Esophagus squamous epithelium (tissue), 5 donors: ENCODE measurements around the gene SETD2. TPM values are rescaled to one million over a fixed set of nuclear protein-coding genes. Genes with fewer than 3 reads are reported as not detected.

Experiments used
- DNase-seq: peaks from one replicate; lab custom pipeline; 2025; lab: John Stamatoyannopoulos, UW
- H3K27ac ChIP-seq, 4 donors: fragments of 200-600 bp; sonication (generic); one replicate each; pipeline ENCODE4 v1.5.1; 2016 to 2019; ENCODE audit warnings: mild to moderate bottlenecking in 1 of 4
- H3K27me3 ChIP-seq, 4 donors: fragments of 200-600 bp; sonication (generic); 1 replicate in 3 of 4; 2 replicates in 1 of 4; pipeline versions ENCODE4 v1.5.1 to v1.6.0; 2017 to 2021; ENCODE audit warnings: antibody characterized with exemption in 1 of 4
- H3K36me3 ChIP-seq, 3 donors: fragments of 200-600 bp; sonication (generic); one replicate each; pipeline ENCODE4 v1.5.1; 2016 to 2019
- H3K4me1 ChIP-seq, 3 donors: fragments of 200-600 bp; sonication (generic); one replicate each; pipeline ENCODE4 v1.5.1; 2017 to 2019
- H3K4me3 ChIP-seq, 4 donors: fragments of 200-600 bp; sonication (generic); 1 replicate in 3 of 4; 2 replicates in 1 of 4; pipeline ENCODE4 v1.5.1; 2016 to 2019; ENCODE audit warnings: mild to moderate bottlenecking in 2 of 4, moderate library complexity in 1 of 4
- H3K9me3 ChIP-seq, 3 donors: fragments of 200-600 bp; sonication (generic); one replicate each; pipeline ENCODE4 v1.5.1; 2016 to 2019
- POLR2A ChIP-seq, 4 donors: fragments of 450-650 bp; IDR thresholded peaks; one replicate each; pipeline ENCODE4 v1.6.1; 2017; ENCODE audit warnings: antibody characterized with exemption in 4 of 4, mild to moderate bottlenecking in 4 of 4, moderate library complexity in 3 of 4
- WGBS, 2 donors: methylation state at CpG; one replicate each; pipeline ENCODE4 v1.1.5; 2018; 5-methylcytosine and 5-hydroxymethylcytosine counted together
- intact Hi-C: fragments of 100-400 bp; cut with DNase I; formaldehyde crosslinking; loops from one replicate; pipeline ENCODE4 v1.15.0; 2022
- total RNA-seq, 4 donors: library from RNA; depleted of rRNA; stranded (reverse); fragments of >200 nt; gene quantifications; one replicate each; pipeline ENCODE4 v1.1.0, GENCODE V29; 2016
- TF ChIP-seq, protein P1 (sequence below), 6 experiments: fragments of 450-650 bp in 4 of 6; fragments of 200-600 bp in 2 of 6; sonication (generic) in 2 of 6; IDR thresholded peaks; one replicate each; pipeline ENCODE4 v1.5.1; 2016 to 2019; ENCODE audit warnings: antibody characterized with exemption in 6 of 6, mild to moderate bottlenecking in 4 of 6, moderate library complexity in 4 of 6
- donor health status: DM: yes; HTN: yes; CAD: no.

Gene SETD2
- total RNA-seq, 4 donors from 2014 or later = 24.3 to 59.5 (median 30.1) TPM

- H3K27ac ChIP-seq = peak overlapping the region in 3 of 4 donors; percentile 6 to 68 (median 62)
- no peaks in the 10 kb centered on the region for H3K27me3 ChIP-seq
- H3K4me1 ChIP-seq = peaks cover 0 to 47% (median 16%) of the 10 kb centered on the region in 3 donors
- H3K9me3 ChIP-seq = no peaks in the 10 kb centered on the region
- TF ChIP-seq POLR2A (IDR thresholded peaks at IDR 0.05) = no peak
- TF ChIP-seq, protein P1, sequence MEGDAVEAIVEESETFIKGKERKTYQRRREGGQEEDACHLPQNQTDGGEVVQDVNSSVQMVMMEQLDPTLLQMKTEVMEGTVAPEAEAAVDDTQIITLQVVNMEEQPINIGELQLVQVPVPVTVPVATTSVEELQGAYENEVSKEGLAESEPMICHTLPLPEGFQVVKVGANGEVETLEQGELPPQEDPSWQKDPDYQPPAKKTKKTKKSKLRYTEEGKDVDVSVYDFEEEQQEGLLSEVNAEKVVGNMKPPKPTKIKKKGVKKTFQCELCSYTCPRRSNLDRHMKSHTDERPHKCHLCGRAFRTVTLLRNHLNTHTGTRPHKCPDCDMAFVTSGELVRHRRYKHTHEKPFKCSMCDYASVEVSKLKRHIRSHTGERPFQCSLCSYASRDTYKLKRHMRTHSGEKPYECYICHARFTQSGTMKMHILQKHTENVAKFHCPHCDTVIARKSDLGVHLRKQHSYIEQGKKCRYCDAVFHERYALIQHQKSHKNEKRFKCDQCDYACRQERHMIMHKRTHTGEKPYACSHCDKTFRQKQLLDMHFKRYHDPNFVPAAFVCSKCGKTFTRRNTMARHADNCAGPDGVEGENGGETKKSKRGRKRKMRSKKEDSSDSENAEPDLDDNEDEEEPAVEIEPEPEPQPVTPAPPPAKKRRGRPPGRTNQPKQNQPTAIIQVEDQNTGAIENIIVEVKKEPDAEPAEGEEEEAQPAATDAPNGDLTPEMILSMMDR (IDR thresholded peaks at IDR 0.05) = peak; percentile 73 to 95 (median 90)
- 81 to 93% methylated on average over 2 to 8 of the region's 27 CpGs for WGBS, 2 donors
- H3K4me3 ChIP-seq = no peak overlapping the region
- intact Hi-C loops = loop anchor here (5.0 kb wide), 1 partner anchor 76 kb away; no protein-coding TSS in a partner anchor
- H3K36me3 ChIP-seq = peaks cover 43 to 100% (median 60%) of the 10 kb centered on the region in 3 donors
- no peak for DNase-seq
Observed at GRCh38 chr3:46998121-46998851, 165.6 kb downstream of the SETD2 start.

DNA sequence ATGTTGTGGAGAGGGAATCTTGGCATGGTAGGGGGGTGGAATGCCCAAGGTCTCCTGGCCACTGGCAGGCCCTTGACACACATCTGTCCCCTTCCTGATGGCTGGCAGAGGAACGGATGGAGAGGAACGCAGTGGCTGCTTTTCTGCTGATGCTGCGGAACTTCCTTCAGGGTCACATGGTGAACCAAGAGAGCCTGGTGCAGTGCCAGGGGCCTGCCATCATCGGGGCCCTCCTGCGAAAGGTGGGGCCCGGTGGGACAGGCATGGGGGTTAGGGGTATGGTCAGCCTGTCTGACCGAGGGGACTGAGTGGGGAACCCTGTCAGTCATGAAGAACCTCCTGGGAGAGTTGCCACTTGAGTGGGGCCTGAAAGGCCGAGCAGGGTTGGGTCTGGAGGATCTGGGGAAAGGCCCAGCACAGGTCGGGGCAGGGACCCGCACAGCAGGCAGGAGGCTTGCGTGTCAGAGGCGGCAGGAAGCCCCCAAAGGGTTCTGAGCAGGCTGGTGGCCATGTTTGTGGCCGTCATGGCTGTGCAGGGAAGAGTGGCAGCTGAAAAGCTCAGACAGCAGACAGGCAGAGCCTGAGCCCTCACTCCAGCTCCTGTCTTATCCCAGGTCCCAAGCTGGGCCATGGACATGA lies 166.3 kb downstream of the SETD2 start:
- TF ChIP-seq, protein P1 (IDR thresholded peaks at IDR 0.05) = no peak
- no peak for TF ChIP-seq POLR2A (IDR thresholded peaks at IDR 0.05)
- Histone ChIP-seq H3K9me3 (no peaks in the 10 kb centered on the region), H3K4me3 (no peak overlapping the region), H3K27ac (peak overlapping the region in 3 of 4 donors; percentile 22 to 68 (median 62)), H3K4me1 (peaks cover 0 to 47% (median 16%) of the 10 kb centered on the region in 3 donors), H3K36me3 (peaks cover 41 to 100% (median 58%) of the 10 kb centered on the region in 3 donors), H3K27me3 (no peaks in the 10 kb centered on the region)
- intact Hi-C loops = loop anchor here (5.0 kb wide), 1 partner anchor 75 kb away; no protein-coding TSS in a partner anchor
- WGBS, 2 donors = 70 to 88% methylated on average over 5 to 6 of the region's 13 CpGs
- no peak for DNase-seq

DNA sequence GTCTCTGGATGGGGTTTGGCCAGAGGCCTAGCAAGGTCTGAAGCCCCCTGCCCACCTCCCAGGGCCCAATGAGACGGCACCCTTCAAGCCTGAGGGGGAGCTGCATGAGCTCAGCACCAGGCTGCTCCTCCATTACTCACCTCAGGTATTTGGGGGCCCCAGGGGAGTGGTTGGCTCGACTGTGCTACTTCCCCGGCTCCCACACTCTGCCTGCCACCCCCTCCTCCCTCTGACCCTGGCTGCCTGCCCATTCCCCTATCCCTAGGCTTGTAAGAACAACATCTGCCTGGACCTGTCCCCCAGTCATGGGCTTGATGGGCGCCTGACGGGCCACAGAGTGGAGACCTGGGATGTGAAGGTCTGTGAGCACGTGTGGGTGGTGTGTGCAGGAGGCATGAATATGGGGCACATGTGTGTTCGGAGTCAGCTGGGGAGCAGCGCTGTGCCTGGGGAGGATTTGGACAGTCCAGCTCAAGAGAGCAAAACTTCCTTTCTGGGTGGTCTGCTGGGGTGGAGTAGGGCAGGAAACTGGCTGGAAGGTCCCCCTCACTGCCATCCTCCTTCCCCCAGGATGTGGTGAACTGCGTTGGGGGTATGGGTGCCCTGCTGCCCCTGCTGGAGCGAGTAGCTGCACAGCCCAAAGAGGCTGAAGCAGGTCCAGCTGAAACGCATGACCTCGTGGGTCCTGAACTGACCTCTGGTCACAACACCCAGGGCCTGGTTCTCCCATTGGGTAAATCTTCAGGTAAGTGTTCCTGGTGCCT lies 167.0 kb downstream of the SETD2 start:
- peaks cover 34 to 100% (median 52%) of the 10 kb centered on the region in 3 donors for H3K36me3 ChIP-seq
- TF ChIP-seq POLR2A (IDR thresholded peaks at IDR 0.05) = no peak
- TF ChIP-seq, protein P1 (IDR thresholded peaks at IDR 0.05) = no peak
- WGBS, 2 donors = 52% methylated on average over 3 to 9 of the region's 12 CpGs
- H3K9me3 ChIP-seq = no peaks in the 10 kb centered on the region
- peak overlapping the region in 3 of 4 donors; percentile 22 to 68 (median 62) for H3K27ac ChIP-seq
- no peak for DNase-seq
- intact Hi-C loops = loop anchor here (5.0 kb wide), 1 partner anchor 75 kb away; no protein-coding TSS in a partner anchor
- no peak overlapping the region for H3K4me3 ChIP-seq
- no peaks in the 10 kb centered on the region for H3K27me3 ChIP-seq
- peaks cover 0 to 44% (median 16%) of the 10 kb centered on the region in 3 donors for H3K4me1 ChIP-seq

GRCh38 chr3:46995901-46996562 lies 167.9 kb downstream of the SETD2 start:
- TF ChIP-seq, protein P1 (IDR thresholded peaks at IDR 0.05) = no peak
- no peak for TF ChIP-seq POLR2A (IDR thresholded peaks at IDR 0.05)
- peaks cover 0 to 39% (median 16%) of the 10 kb centered on the region in 3 donors for H3K4me1 ChIP-seq
- no peak overlapping the region for H3K4me3 ChIP-seq
- H3K27ac ChIP-seq = peak overlapping the region in 1 of 4 donors; percentile 62
- H3K36me3 ChIP-seq = peaks cover 33 to 100% (median 44%) of the 10 kb centered on the region in 3 donors
- no peaks in the 10 kb centered on the region for H3K9me3 ChIP-seq
- WGBS, 2 donors = 90% methylated on average over 15 of the region's 22 CpGs; no CpG with 5 or more reads in 1 of the 2 donors
- intact Hi-C loops = loop anchor here (5.0 kb wide), 1 partner anchor 74 kb away; no protein-coding TSS in a partner anchor
- DNase-seq = no peak
- no peaks in the 10 kb centered on the region for H3K27me3 ChIP-seq
